Measurements from ENCODE around the gene CCL8.

The CCL8 gene

GRCh38 chr17:34368196-34368945 lies 49.1 kb downstream of the CCL8 start:
- no peak for DNase-seq

- no peak for DNase-seq
These were observed 49.8 kb downstream of the CCL8 start for GRCh38 chr17:34368946-34369500.

- DNase-seq = no peak
These were observed 50.3 kb downstream of the CCL8 start for GRCh38 chr17:34369571-34369970.

GRCh38 chr17:34370376-34370996 lies 51.3 kb downstream of the CCL8 start:
- no peak for DNase-seq

GRCh38 chr17:34370997-34371395 lies 51.8 kb downstream of the CCL8 start:
- no peak for DNase-seq

All from activated naive CD4-positive, alpha-beta T cell treated with anti-CD3 and anti-CD28 coated beads, Interleukin-2, amount 50 U/mL, for 16 hours (primary cell).